Kidney (tissue), 14 donors: ENCODE results near the gene DNMT1. TPM values are rescaled to one million over a fixed set of nuclear protein-coding genes. Genes with fewer than 3 reads are reported as not detected.

Experiments used
- DNase-seq, 5 donors: peaks; one replicate each; pipeline ENCODE4 v3.0.0-alpha.2; 2013 to 2020
- FAIRE-seq: peaks from 2 replicates; lab custom pipeline; 2012; peaks lifted over from hg19 to GRCh38; lab: Jason Lieb, UNC
- H3K27ac ChIP-seq, 2 donors: one replicate each; pipeline ENCODE4 v1.7.0; 2013; ENCODE audit warnings: low read depth in 2 of 2, low read length in 2 of 2, inconsistent platforms in 1 of 2
- H3K27me3 ChIP-seq: one replicate; pipeline ENCODE4 v1.7.1; 2013; ENCODE audit warnings: low read length, inconsistent platforms; ENCODE audit not compliant: control insufficient read depth, insufficient read depth
- H3K36me3 ChIP-seq, 3 donors: one replicate each; pipeline versions ENCODE4 v1.7.0 to v1.7.1; 2013; ENCODE audit warnings: low read length in 3 of 3, control low read depth in 1 of 3, inconsistent platforms in 1 of 3; ENCODE audit not compliant: insufficient read depth in 3 of 3, control insufficient read depth in 2 of 3
- H3K4me1 ChIP-seq, 3 donors: one replicate each; pipeline versions ENCODE4 v1.7.0 to v1.7.1; 2013; ENCODE audit warnings: low read length in 3 of 3, inconsistent platforms in 1 of 3, low read depth in 1 of 3; ENCODE audit not compliant: control insufficient read depth in 2 of 3, insufficient read depth in 2 of 3
- H3K4me3 ChIP-seq, 3 donors: one replicate each; pipeline versions ENCODE4 v1.7.0 to v1.8.1; 2013; ENCODE audit warnings: low read length in 3 of 3, control low read depth in 1 of 3, inconsistent platforms in 1 of 3
- H3K9ac ChIP-seq, 3 donors: one replicate each; pipeline versions ENCODE4 v1.7.0 to v1.7.1; 2013; ENCODE audit warnings: low read length in 3 of 3, control low read depth in 1 of 3, inconsistent platforms in 1 of 3
- H3K9me3 ChIP-seq, 3 donors: one replicate each; pipeline versions ENCODE4 v1.7.0 to v1.7.1; 2013; ENCODE audit warnings: low read length in 3 of 3, control low read depth in 1 of 3, inconsistent platforms in 1 of 3; ENCODE audit not compliant: control insufficient read depth in 2 of 3, insufficient read depth in 1 of 3
- CTCF ChIP-seq: IDR thresholded peaks from 3 replicates; pipeline ENCODE4 v1.5.1; 2012; ENCODE audit warnings: mild to moderate bottlenecking, moderate library complexity, borderline replicate concordance; ENCODE audit not compliant: insufficient read depth; ENCODE audit errors: extremely low read depth
- intact Hi-C: fragments of 100-400 bp; cut with DNase I; formaldehyde crosslinking; loops from one replicate; pipeline ENCODE4 v1.11.1; 2022
- polyA plus RNA-seq: library from polyadenylated mRNA; stranded (reverse); fragments of 350-450 nt; fragmentation: Illumina TruSeq; extraction: RNeasy Lipid Tissue Mini Kit (QIAGEN cat#74804); gene quantifications from one replicate; pipeline ENCODE4 v1.2.3, GENCODE V29; 2014; ENCODE audit warnings: low read depth, low replicate concordance; ENCODE audit not compliant: insufficient read depth
- total RNA-seq: library from RNA; stranded (reverse); fragmentation: NEBNext Ultra II Directional; extraction: Animal tissue kit (Norgen Biotek cat#: 25700); gene quantifications from one replicate; pipeline ENCODE4 v1.2.1, GENCODE V29; 2021
- donor health status: control.
- donor health status: control.
- donor health status: control.
- donor health status: control.
- donor health status: control.
- donor health status: DM: yes; HTN: yes; CAD: no.
- donor health status: Normal renal cell carcinoma (clear cell type).

Gene DNMT1
- total and polyA plus RNA-seq, 2 donors from 2014 or later: 15.3 to 64.6 TPM

- no peak for TF ChIP-seq CTCF
- H3K27me3 ChIP-seq: no peaks in the 10 kb centered on the region
- no peak for FAIRE-seq
- no peak overlapping the region for H3K4me3 ChIP-seq
- H3K9ac ChIP-seq: no peak overlapping the region
- intact Hi-C loops: no loop called here
- no peak overlapping the region for H3K27ac ChIP-seq
- H3K36me3 ChIP-seq: peaks cover 2 to 24% (median 11%) of the 10 kb centered on the region in 3 donors
- peaks cover 0 to 8% (median 0%) of the 10 kb centered on the region in 3 donors for H3K4me1 ChIP-seq
- no peaks in the 10 kb centered on the region for H3K9me3 ChIP-seq
- DNase-seq: peak in 2 of 5 donors; percentile 49 to 55
Measured at GRCh38 chr19:10107817-10108367, 86.9 kb downstream of the DNMT1 start.

- peak overlapping the region in 1 of 3 donors; percentile 78 for H3K9ac ChIP-seq
- peak overlapping the region in 2 of 3 donors; percentile 63 to 73 for H3K4me3 ChIP-seq
- intact Hi-C loops: no loop called here
- H3K27me3 ChIP-seq: no peaks in the 10 kb centered on the region
- DNase-seq (peak in 1 of 5 donors; percentile 39), FAIRE-seq (no peak)
- H3K9me3 ChIP-seq: no peaks in the 10 kb centered on the region
- no peak overlapping the region for H3K27ac ChIP-seq
- TF ChIP-seq CTCF: no peak
- peaks cover 0 to 8% (median 0%) of the 10 kb centered on the region in 3 donors for H3K4me1 ChIP-seq
- peaks cover 2 to 24% (median 11%) of the 10 kb centered on the region in 3 donors for H3K36me3 ChIP-seq
Measured at GRCh38 chr19:10107254-10107653, 87.5 kb downstream of the DNMT1 start.

GRCh38 chr19:10106100-10106936 lies 88.4 kb downstream of the DNMT1 start, which contains the start of gene PPAN:
Gene PPAN, plus strand, starts transcription at chr19:10106362. Its CDS starts 33 bp downstream, at chr19:10106395.
- Histone ChIP-seq H3K27ac (peak within 1 kb of the TSS in 1 of 2 donors; percentile 48), H3K36me3 (peaks cover 2 to 24% (median 11%) of the 10 kb centered on the region in 3 donors), H3K27me3 (no peaks in the 10 kb centered on the region), H3K4me3 (peak within 1 kb of the TSS; percentile 63 to 73 (median 68)), H3K4me1 (peaks cover 0 to 8% (median 0%) of the 10 kb centered on the region in 3 donors), H3K9ac (peak within 1 kb of the TSS; percentile 27 to 78 (median 55)), H3K9me3 (no peaks in the 10 kb centered on the region)
- intact Hi-C loops: no loop called here
- peak; percentile 98 to 99 (median 99) for DNase-seq
- TF ChIP-seq CTCF: no peak
- FAIRE-seq: peak; percentile 82
